HCT116 (cell line): Measurements from ENCODE around the gene FAM181A.

Experiments
- CBX3 ChIP-seq: IDR thresholded peaks from 2 replicates; pipeline ENCODE4 v1.6.1; 2012; ENCODE audit warnings: low read depth
- EGR1 ChIP-seq: IDR thresholded peaks from 2 replicates; pipeline ENCODE4 v1.6.1; 2012; ENCODE audit warnings: low read depth
- EZH2 ChIP-seq: fragments of 200-600 bp; sonication (generic); IDR thresholded peaks from 2 replicates; pipeline ENCODE4 v1.6.1; 2017; ENCODE audit warnings: antibody characterized with exemption, mixed run types
- EZH2phosphoT487 ChIP-seq: fragments of 200-600 bp; IDR thresholded peaks from 2 replicates; pipeline ENCODE4 v1.6.1; 2018; ENCODE audit warnings: antibody characterized with exemption, borderline replicate concordance
- FOSL1 ChIP-seq: IDR thresholded peaks from 2 replicates; pipeline ENCODE4 v1.6.1; 2012; ENCODE audit warnings: low read depth
- JUND ChIP-seq: IDR thresholded peaks from 2 replicates; pipeline ENCODE4 v1.6.1; 2012
- POLR2A ChIP-seq: IDR thresholded peaks from 2 replicates; pipeline ENCODE4 v1.7.0; 2011; ENCODE audit warnings: borderline replicate concordance; ENCODE audit not compliant: insufficient read depth, insufficient read length; ENCODE audit errors: extremely low read depth
- POLR2AphosphoS5 ChIP-seq: IDR thresholded peaks from 2 replicates; pipeline ENCODE4 v1.6.1; 2011; ENCODE audit warnings: mild to moderate bottlenecking, low read depth, low read length, moderate library complexity
- RAD21 ChIP-seq: IDR thresholded peaks from 2 replicates; pipeline ENCODE4 v1.6.1; 2012; ENCODE audit warnings: low read depth, mild to moderate bottlenecking
- TCF7L2 ChIP-seq: IDR thresholded peaks from 2 replicates; pipeline ENCODE4 v1.7.0; 2011; ENCODE audit warnings: borderline replicate concordance, inconsistent platforms; ENCODE audit not compliant: insufficient read depth, insufficient read length; ENCODE audit errors: extremely low read depth
- ZFX ChIP-seq: fragments of 450-650 bp; IDR thresholded peaks from 2 replicates; pipeline ENCODE4 v1.6.1; 2017
- ZNF274 ChIP-seq: fragments of 200-500 bp; sonication (Bioruptor generic); IDR thresholded peaks from 2 replicates; pipeline ENCODE4 v1.6.1; 2014; ENCODE audit warnings: mild to moderate bottlenecking, low read depth, low read length, inconsistent platforms
- TF ChIP-seq, protein P1 (sequence below), 3 experiments: fragments of 200-600 bp in 1 of 3; sonication (generic) in 1 of 3; IDR thresholded peaks in 2 of 3; conservative IDR thresholded peaks in 1 of 3; 2 replicates each; pipeline ENCODE4 v1.5.1; 2012 to 2017; ENCODE audit warnings: low read depth in 2 of 3, low read length in 2 of 3, antibody characterized with exemption in 1 of 3, borderline replicate concordance in 1 of 3, control low read depth in 1 of 3, mild to moderate bottlenecking in 1 of 3, mixed read lengths in 1 of 3, mixed run types in 1 of 3, moderate library complexity in 1 of 3; ENCODE audit not compliant: insufficient read depth in 1 of 3
- TF ChIP-seq, protein P2 (sequence below): IDR thresholded peaks from 2 replicates; pipeline ENCODE4 v1.6.1; 2012; ENCODE audit warnings: low read depth

GRCh38 chr14:93892923-93893558, 34.1 kb upstream of the FAM181A start:
- TF ChIP-seq EZH2phosphoT487 (no peak), CBX3 (no peak), POLR2A (no peak), EZH2 (no peak), EGR1 (no peak), POLR2AphosphoS5 (no peak), FOSL1 (no peak), JUND (no peak), TCF7L2 (no peak), ZFX (peak; percentile 13; the same call in 1 of the 2 replicates), RAD21 (peak; percentile 72), ZNF274 (no peak)
- TF ChIP-seq, protein P1, sequence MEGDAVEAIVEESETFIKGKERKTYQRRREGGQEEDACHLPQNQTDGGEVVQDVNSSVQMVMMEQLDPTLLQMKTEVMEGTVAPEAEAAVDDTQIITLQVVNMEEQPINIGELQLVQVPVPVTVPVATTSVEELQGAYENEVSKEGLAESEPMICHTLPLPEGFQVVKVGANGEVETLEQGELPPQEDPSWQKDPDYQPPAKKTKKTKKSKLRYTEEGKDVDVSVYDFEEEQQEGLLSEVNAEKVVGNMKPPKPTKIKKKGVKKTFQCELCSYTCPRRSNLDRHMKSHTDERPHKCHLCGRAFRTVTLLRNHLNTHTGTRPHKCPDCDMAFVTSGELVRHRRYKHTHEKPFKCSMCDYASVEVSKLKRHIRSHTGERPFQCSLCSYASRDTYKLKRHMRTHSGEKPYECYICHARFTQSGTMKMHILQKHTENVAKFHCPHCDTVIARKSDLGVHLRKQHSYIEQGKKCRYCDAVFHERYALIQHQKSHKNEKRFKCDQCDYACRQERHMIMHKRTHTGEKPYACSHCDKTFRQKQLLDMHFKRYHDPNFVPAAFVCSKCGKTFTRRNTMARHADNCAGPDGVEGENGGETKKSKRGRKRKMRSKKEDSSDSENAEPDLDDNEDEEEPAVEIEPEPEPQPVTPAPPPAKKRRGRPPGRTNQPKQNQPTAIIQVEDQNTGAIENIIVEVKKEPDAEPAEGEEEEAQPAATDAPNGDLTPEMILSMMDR (IDR thresholded peaks at IDR 0.05 in 2 of 3, conservative IDR thresholded peaks at IDR 0.05 in 1 of 3; ENCODE audit: borderline replicate concordance in 1 of 3, insufficient read depth in 1 of 3, low read depth in 2 of 3, low read length in 2 of 3), result peak; percentile 66 to 100 (median 95); a peak in 5 of 6 replicates
- TF ChIP-seq, protein P2, sequence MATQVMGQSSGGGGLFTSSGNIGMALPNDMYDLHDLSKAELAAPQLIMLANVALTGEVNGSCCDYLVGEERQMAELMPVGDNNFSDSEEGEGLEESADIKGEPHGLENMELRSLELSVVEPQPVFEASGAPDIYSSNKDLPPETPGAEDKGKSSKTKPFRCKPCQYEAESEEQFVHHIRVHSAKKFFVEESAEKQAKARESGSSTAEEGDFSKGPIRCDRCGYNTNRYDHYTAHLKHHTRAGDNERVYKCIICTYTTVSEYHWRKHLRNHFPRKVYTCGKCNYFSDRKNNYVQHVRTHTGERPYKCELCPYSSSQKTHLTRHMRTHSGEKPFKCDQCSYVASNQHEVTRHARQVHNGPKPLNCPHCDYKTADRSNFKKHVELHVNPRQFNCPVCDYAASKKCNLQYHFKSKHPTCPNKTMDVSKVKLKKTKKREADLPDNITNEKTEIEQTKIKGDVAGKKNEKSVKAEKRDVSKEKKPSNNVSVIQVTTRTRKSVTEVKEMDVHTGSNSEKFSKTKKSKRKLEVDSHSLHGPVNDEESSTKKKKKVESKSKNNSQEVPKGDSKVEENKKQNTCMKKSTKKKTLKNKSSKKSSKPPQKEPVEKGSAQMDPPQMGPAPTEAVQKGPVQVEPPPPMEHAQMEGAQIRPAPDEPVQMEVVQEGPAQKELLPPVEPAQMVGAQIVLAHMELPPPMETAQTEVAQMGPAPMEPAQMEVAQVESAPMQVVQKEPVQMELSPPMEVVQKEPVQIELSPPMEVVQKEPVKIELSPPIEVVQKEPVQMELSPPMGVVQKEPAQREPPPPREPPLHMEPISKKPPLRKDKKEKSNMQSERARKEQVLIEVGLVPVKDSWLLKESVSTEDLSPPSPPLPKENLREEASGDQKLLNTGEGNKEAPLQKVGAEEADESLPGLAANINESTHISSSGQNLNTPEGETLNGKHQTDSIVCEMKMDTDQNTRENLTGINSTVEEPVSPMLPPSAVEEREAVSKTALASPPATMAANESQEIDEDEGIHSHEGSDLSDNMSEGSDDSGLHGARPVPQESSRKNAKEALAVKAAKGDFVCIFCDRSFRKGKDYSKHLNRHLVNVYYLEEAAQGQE, result no peak
